Stomach (tissue), 4 donors: Measurements from ENCODE around the gene FRAS1.

Source experiments
- CTCF ChIP-seq, 7 experiments: fragments of 450-650 bp in 4 of 7; fragments of 200-600 bp in 3 of 7; sonication (generic) in 3 of 7; IDR thresholded peaks; one replicate each; pipeline ENCODE4 v1.5.1; 2016 to 2019; ENCODE audit warnings: antibody characterized with exemption in 7 of 7, control low read depth in 2 of 7, mild to moderate bottlenecking in 1 of 7
- EP300 ChIP-seq: sonication (generic); formaldehyde crosslinking; IDR thresholded peaks from one replicate; pipeline ENCODE4 v1.6.1; 2017; ENCODE audit warnings: antibody characterized with exemption
- POLR2A ChIP-seq, 4 donors: fragments of 450-650 bp; IDR thresholded peaks; one replicate each; pipeline ENCODE4 v1.6.1; 2016; ENCODE audit warnings: antibody characterized with exemption in 4 of 4, control low read depth in 2 of 4, mild to moderate bottlenecking in 1 of 4, moderate library complexity in 1 of 4

GRCh38 chr4:78291277-78291676, 234.2 kb downstream of the FRAS1 start:
- TF ChIP-seq CTCF (IDR thresholded peaks at IDR 0.05) (no peak), POLR2A (IDR thresholded peaks at IDR 0.05) (no peak), EP300 (no peak)
